Activated T-helper 2 cell treated with anti-CD3 and anti-CD28 coated beads, Interferon-gamma antibody, Interleukin-2, Interleukin-4, amounts not matched to agents 10 μg/mL and 5 μg/mL and 100 μg/mL, durations not matched to agents 14 hours and 24 hours and 36 hours (primary cell): Measurements from ENCODE around the gene USH1G. TPM values are rescaled to one million over a fixed set of nuclear protein-coding genes. Genes with fewer than 3 reads are reported as not detected.

Experiments used
- DNase-seq: peaks from one replicate; pipeline ENCODE4 v3.0.0; 2021; ENCODE audit warnings: low spot score
- H3K27ac Mint-ChIP-seq: one replicate; pipeline ENCODE4 v1.8.0; 2021; ENCODE audit warnings: mixed read lengths
- H3K27me3 Mint-ChIP-seq: one replicate; pipeline ENCODE4 v1.8.0; 2021; ENCODE audit warnings: low read depth, mixed read lengths
- H3K36me3 Mint-ChIP-seq: one replicate; pipeline ENCODE4 v1.8.0; 2021; ENCODE audit warnings: low read depth, mixed read lengths
- H3K4me1 Mint-ChIP-seq: one replicate; pipeline ENCODE4 v1.8.0; 2021; ENCODE audit warnings: low read depth, mixed read lengths
- H3K4me3 Mint-ChIP-seq: one replicate; pipeline ENCODE4 v1.8.0; 2021; ENCODE audit warnings: low read depth, mild to moderate bottlenecking, moderate library complexity, mixed read lengths
- H3K9me3 Mint-ChIP-seq: one replicate; pipeline ENCODE4 v1.8.0; 2021; ENCODE audit warnings: mixed read lengths
- intact Hi-C: fragments of 100-400 bp; cut with micrococcal nuclease; formaldehyde crosslinking; loops from one replicate; pipeline ENCODE4 v1.15.1; 2023
- total RNA-seq: library from RNA; stranded (reverse); gene quantifications from 2 replicates; pipeline ENCODE4 v1.2.3, GENCODE V29; 2022

The USH1G gene
- total RNA-seq, 1 donor from 2014 or later, result not detected

- H3K4me1 Mint-ChIP-seq, result no peaks in the 10 kb centered on the region
- H3K9me3 Mint-ChIP-seq, result no peaks in the 10 kb centered on the region
- H3K27me3 Mint-ChIP-seq, result peaks cover 8% of the 10 kb centered on the region
- no peaks in the 10 kb centered on the region for H3K36me3 Mint-ChIP-seq
- DNase-seq, result no peak
- intact Hi-C loops, result no loop called here
- H3K4me3 Mint-ChIP-seq, result no peak overlapping the region
- no peak overlapping the region for H3K27ac Mint-ChIP-seq
Observed at GRCh38 chr17:74901353-74902135, 21.5 kb downstream of the USH1G start.

- Mint-ChIP-seq H3K9me3 (no peaks in the 10 kb centered on the region), H3K27ac (no peak overlapping the region)
- DNase-seq, result no peak
Observed at GRCh38 chr17:74900208-74900607, 22.8 kb downstream of the USH1G start.

GRCh38 chr17:74898376-74898946 is 24.6 kb downstream of the USH1G start:
- H3K4me1 Mint-ChIP-seq, result peaks cover 2% of the 10 kb centered on the region

More at GRCh38 chr17:74900208-74900607, 22.8 kb downstream of the USH1G start:
- no peaks in the 10 kb centered on the region for H3K4me1 Mint-ChIP-seq
- H3K36me3 Mint-ChIP-seq, result no peaks in the 10 kb centered on the region
- H3K27me3 Mint-ChIP-seq, result peaks cover 18% of the 10 kb centered on the region
- H3K4me3 Mint-ChIP-seq, result no peak overlapping the region
- intact Hi-C loops, result no loop called here

GRCh38 chr17:74893936-74894671 is 29.0 kb downstream of the USH1G start:
- peaks cover 45% of the 10 kb centered on the region for H3K27me3 Mint-ChIP-seq
- H3K36me3 Mint-ChIP-seq, result no peaks in the 10 kb centered on the region
- peaks cover 2% of the 10 kb centered on the region for H3K4me1 Mint-ChIP-seq
- no peaks in the 10 kb centered on the region for H3K9me3 Mint-ChIP-seq
- DNase-seq, result no peak
- no peak overlapping the region for H3K27ac Mint-ChIP-seq
- no peak overlapping the region for H3K4me3 Mint-ChIP-seq
- intact Hi-C loops, result no loop called here

More at GRCh38 chr17:74898376-74898946, 24.6 kb downstream of the USH1G start:
- intact Hi-C loops, result no loop called here
- no peaks in the 10 kb centered on the region for H3K36me3 Mint-ChIP-seq
- no peak overlapping the region for H3K27ac Mint-ChIP-seq
- H3K9me3 Mint-ChIP-seq, result no peaks in the 10 kb centered on the region
- H3K4me3 Mint-ChIP-seq, result no peak overlapping the region
- peaks cover 32% of the 10 kb centered on the region for H3K27me3 Mint-ChIP-seq
- DNase-seq, result no peak

- peaks cover 2% of the 10 kb centered on the region for H3K4me1 Mint-ChIP-seq
- H3K9me3 Mint-ChIP-seq, result no peaks in the 10 kb centered on the region
- no peak within 1 kb of the TSS for H3K27ac Mint-ChIP-seq
- DNase-seq, result no peak
- peaks cover 45% of the 10 kb centered on the region for H3K27me3 Mint-ChIP-seq
- intact Hi-C loops, result no loop called here
- no peaks in the 10 kb centered on the region for H3K36me3 Mint-ChIP-seq
- no peak within 1 kb of the TSS for H3K4me3 Mint-ChIP-seq
Observed at GRCh38 chr17:74892974-74893911, 29.8 kb downstream of the USH1G start, which contains the start of gene FADS6. TSS of gene FADS6 (minus strand) at chr17:74893633. CDS start at chr17:74893595, 38 bp downstream.

- Mint-ChIP-seq H3K27ac (no peak overlapping the region), H3K9me3 (no peaks in the 10 kb centered on the region), H3K27me3 (peaks cover 45% of the 10 kb centered on the region), H3K4me1 (peaks cover 2% of the 10 kb centered on the region), H3K36me3 (no peaks in the 10 kb centered on the region), H3K4me3 (no peak overlapping the region)
- intact Hi-C loops, result no loop called here
- DNase-seq, result no peak
Observed at GRCh38 chr17:74892013-74892841, 30.8 kb downstream of the USH1G start.

- Mint-ChIP-seq H3K27ac (no peak overlapping the region), H3K4me3 (no peak overlapping the region), H3K36me3 (no peaks in the 10 kb centered on the region), H3K4me1 (peaks cover 2% of the 10 kb centered on the region), H3K9me3 (no peaks in the 10 kb centered on the region), H3K27me3 (peaks cover 35% of the 10 kb centered on the region)
- DNase-seq, result no peak
- intact Hi-C loops, result no loop called here
Observed at GRCh38 chr17:74890554-74890953, 32.5 kb downstream of the USH1G start.

- intact Hi-C loops, result no loop called here
- H3K27ac Mint-ChIP-seq, result no peak overlapping the region
- no peaks in the 10 kb centered on the region for H3K4me1 Mint-ChIP-seq
- H3K36me3 Mint-ChIP-seq, result no peaks in the 10 kb centered on the region
- DNase-seq, result no peak
- no peak overlapping the region for H3K4me3 Mint-ChIP-seq
- no peaks in the 10 kb centered on the region for H3K9me3 Mint-ChIP-seq
- peaks cover 20% of the 10 kb centered on the region for H3K27me3 Mint-ChIP-seq
Observed at GRCh38 chr17:74888469-74888868, 34.6 kb downstream of the USH1G start.

GRCh38 chr17:74883241-74883745 is 39.8 kb downstream of the USH1G start:
- H3K4me3 Mint-ChIP-seq, result no peak overlapping the region
- H3K27ac Mint-ChIP-seq, result no peak overlapping the region
- no peaks in the 10 kb centered on the region for H3K9me3 Mint-ChIP-seq
- H3K36me3 Mint-ChIP-seq, result no peaks in the 10 kb centered on the region
- H3K4me1 Mint-ChIP-seq, result no peaks in the 10 kb centered on the region
- peaks cover 5% of the 10 kb centered on the region for H3K27me3 Mint-ChIP-seq
- intact Hi-C loops, result no loop called here
- DNase-seq, result no peak

- Mint-ChIP-seq H3K36me3 (no peaks in the 10 kb centered on the region), H3K4me3 (no peak overlapping the region), H3K27ac (no peak overlapping the region), H3K4me1 (no peaks in the 10 kb centered on the region), H3K9me3 (no peaks in the 10 kb centered on the region), H3K27me3 (peaks cover 5% of the 10 kb centered on the region)
- no peak for DNase-seq
- intact Hi-C loops, result no loop called here
Observed at GRCh38 chr17:74882517-74883240, 40.4 kb downstream of the USH1G start.

GRCh38 chr17:74881073-74881472 is 42.0 kb downstream of the USH1G start:
- intact Hi-C loops, result no loop called here
- Mint-ChIP-seq H3K9me3 (no peaks in the 10 kb centered on the region), H3K36me3 (no peaks in the 10 kb centered on the region), H3K27ac (no peak overlapping the region), H3K4me1 (no peaks in the 10 kb centered on the region), H3K27me3 (peaks cover 7% of the 10 kb centered on the region), H3K4me3 (no peak overlapping the region)
- DNase-seq, result no peak
